Measurements from ENCODE around the gene MZB1. TPM values are rescaled to one million over a fixed set of nuclear protein-coding genes. Genes with fewer than 3 reads are reported as not detected.

The MZB1 gene
- polyA plus RNA-seq, 1 donor from 2014 or later = 193 TPM

- peaks cover 18 to 22% (median 22%) of the 10 kb centered on the region in 3 donors for H3K4me1 Mint-ChIP-seq
- no peak overlapping the region for H3K4me3 Mint-ChIP-seq
- no peaks in the 10 kb centered on the region for H3K9me3 Mint-ChIP-seq
- H3K36me3 Mint-ChIP-seq = peaks cover 2% of the 10 kb centered on the region
- peak overlapping the region in 1 of 3 donors; percentile 42 for H3K27ac Mint-ChIP-seq
- H3K27me3 Mint-ChIP-seq = no peaks in the 10 kb centered on the region
These were observed 9.9 kb downstream of the MZB1 start for GRCh38 chr5:139379626-139380449.

- Mint-ChIP-seq H3K4me1 (peaks cover 11 to 17% (median 16%) of the 10 kb centered on the region in 3 donors), H3K9me3 (no peaks in the 10 kb centered on the region), H3K36me3 (peaks cover 2% of the 10 kb centered on the region), H3K27ac (no peak overlapping the region), H3K4me3 (no peak overlapping the region), H3K27me3 (no peaks in the 10 kb centered on the region)
These were observed 10.8 kb downstream of the MZB1 start for GRCh38 chr5:139378941-139379361.

GRCh38 chr5:139378101-139378825 lies 11.4 kb downstream of the MZB1 start:
- no peak overlapping the region for H3K27ac Mint-ChIP-seq
- H3K9me3 Mint-ChIP-seq = no peaks in the 10 kb centered on the region
- H3K4me3 Mint-ChIP-seq = no peak overlapping the region
- H3K4me1 Mint-ChIP-seq = peaks cover 10 to 12% (median 11%) of the 10 kb centered on the region in 3 donors
- H3K36me3 Mint-ChIP-seq = peaks cover 3% of the 10 kb centered on the region
- H3K27me3 Mint-ChIP-seq = no peaks in the 10 kb centered on the region

- Mint-ChIP-seq H3K4me3 (no peak overlapping the region), H3K36me3 (peaks cover 3% of the 10 kb centered on the region), H3K9me3 (no peaks in the 10 kb centered on the region), H3K27me3 (no peaks in the 10 kb centered on the region), H3K27ac (no peak overlapping the region), H3K4me1 (peaks cover 4 to 7% (median 7%) of the 10 kb centered on the region in 3 donors)
These were observed 12.5 kb downstream of the MZB1 start for GRCh38 chr5:139377226-139377625.

- Mint-ChIP-seq H3K27me3 (no peaks in the 10 kb centered on the region), H3K9me3 (no peaks in the 10 kb centered on the region), H3K36me3 (peaks cover 3% of the 10 kb centered on the region), H3K4me1 (peaks cover 2 to 4% (median 2%) of the 10 kb centered on the region in 3 donors), H3K27ac (no peak overlapping the region), H3K4me3 (no peak overlapping the region)
These were observed 13.3 kb downstream of the MZB1 start for GRCh38 chr5:139376364-139376763.

GRCh38 chr5:139374909-139375308 lies 14.8 kb downstream of the MZB1 start:
- Mint-ChIP-seq H3K4me1 (peaks cover 2 to 5% (median 4%) of the 10 kb centered on the region in 3 donors), H3K27ac (no peak overlapping the region), H3K9me3 (no peaks in the 10 kb centered on the region), H3K36me3 (peaks cover 5% of the 10 kb centered on the region), H3K4me3 (no peak overlapping the region), H3K27me3 (no peaks in the 10 kb centered on the region)

GRCh38 chr5:139371482-139372435 lies 18.0 kb downstream of the MZB1 start:
- Mint-ChIP-seq H3K27ac (no peak overlapping the region), H3K36me3 (peaks cover 6% of the 10 kb centered on the region), H3K4me3 (no peak overlapping the region), H3K9me3 (no peaks in the 10 kb centered on the region), H3K4me1 (peaks cover 0 to 3% (median 1%) of the 10 kb centered on the region in 3 donors), H3K27me3 (no peaks in the 10 kb centered on the region)

GRCh38 chr5:139369181-139369580 lies 20.5 kb downstream of the MZB1 start:
- H3K27me3 Mint-ChIP-seq = no peaks in the 10 kb centered on the region
- H3K36me3 Mint-ChIP-seq = peaks cover 6% of the 10 kb centered on the region

GRCh38 chr5:139368613-139369012 lies 21.1 kb downstream of the MZB1 start:
- Mint-ChIP-seq H3K4me3 (no peak overlapping the region), H3K36me3 (peaks cover 6% of the 10 kb centered on the region), H3K9me3 (no peaks in the 10 kb centered on the region), H3K27me3 (no peaks in the 10 kb centered on the region), H3K27ac (peak overlapping the region in 1 of 3 donors; percentile 55), H3K4me1 (peaks cover 0 to 6% (median 1%) of the 10 kb centered on the region in 3 donors)

More at GRCh38 chr5:139369181-139369580, 20.5 kb downstream of the MZB1 start:
- Mint-ChIP-seq H3K27ac (no peak overlapping the region), H3K4me3 (no peak overlapping the region), H3K9me3 (no peaks in the 10 kb centered on the region), H3K4me1 (peaks cover 0 to 3% (median 1%) of the 10 kb centered on the region in 3 donors)

- H3K27ac Mint-ChIP-seq = peak overlapping the region in 1 of 3 donors; percentile 41
- no peak overlapping the region for H3K4me3 Mint-ChIP-seq
- H3K27me3 Mint-ChIP-seq = no peaks in the 10 kb centered on the region
- peaks cover 4 to 7% (median 4%) of the 10 kb centered on the region in 3 donors for H3K4me1 Mint-ChIP-seq
- no peaks in the 10 kb centered on the region for H3K9me3 Mint-ChIP-seq
- peaks cover 2% of the 10 kb centered on the region for H3K36me3 Mint-ChIP-seq
These were observed 25.2 kb downstream of the MZB1 start for GRCh38 chr5:139364466-139364865.

- Mint-ChIP-seq H3K36me3 (peaks cover 2% of the 10 kb centered on the region), H3K27ac (peak overlapping the region in 1 of 3 donors; percentile 80), H3K9me3 (no peaks in the 10 kb centered on the region), H3K4me1 (peaks cover 4 to 7% (median 4%) of the 10 kb centered on the region in 3 donors), H3K4me3 (no peak overlapping the region), H3K27me3 (no peaks in the 10 kb centered on the region)
These were observed 25.8 kb downstream of the MZB1 start for GRCh38 chr5:139363937-139364336.

- peaks cover 2% of the 10 kb centered on the region for H3K36me3 Mint-ChIP-seq
- no peak overlapping the region for H3K4me3 Mint-ChIP-seq
- H3K4me1 Mint-ChIP-seq = peaks cover 9 to 14% (median 12%) of the 10 kb centered on the region in 3 donors
- no peaks in the 10 kb centered on the region for H3K27me3 Mint-ChIP-seq
- H3K9me3 Mint-ChIP-seq = no peaks in the 10 kb centered on the region
- peak overlapping the region in 1 of 3 donors; percentile 53 for H3K27ac Mint-ChIP-seq
These were observed 27.8 kb downstream of the MZB1 start for GRCh38 chr5:139361835-139362429.

GRCh38 chr5:139360384-139360783 lies 29.3 kb downstream of the MZB1 start:
- no peak overlapping the region for H3K27ac Mint-ChIP-seq
- H3K4me3 Mint-ChIP-seq = peak overlapping the region in 1 of 4 donors; percentile 6
- H3K9me3 Mint-ChIP-seq = no peaks in the 10 kb centered on the region
- H3K27me3 Mint-ChIP-seq = no peaks in the 10 kb centered on the region
- peaks cover 10 to 15% (median 14%) of the 10 kb centered on the region in 3 donors for H3K4me1 Mint-ChIP-seq
- peaks cover 2% of the 10 kb centered on the region for H3K36me3 Mint-ChIP-seq

GRCh38 chr5:139358064-139358463 lies 31.6 kb downstream of the MZB1 start:
- no peaks in the 10 kb centered on the region for H3K27me3 Mint-ChIP-seq
- peaks cover 12 to 22% (median 21%) of the 10 kb centered on the region in 3 donors for H3K4me1 Mint-ChIP-seq
- peaks cover 5% of the 10 kb centered on the region for H3K36me3 Mint-ChIP-seq
- H3K9me3 Mint-ChIP-seq = no peaks in the 10 kb centered on the region
- peak overlapping the region in 1 of 3 donors; percentile 57 for H3K27ac Mint-ChIP-seq
- peak overlapping the region in 1 of 4 donors; percentile 29 for H3K4me3 Mint-ChIP-seq

Measured in IgD-negative memory B cell (primary cell).